ENCODE results near the gene LTN1.

LTN1 gene

GRCh38 chr21:28992526-28993292 lies at the start of gene LTN1:
LTN1 (minus strand) TSS chr21:28992877; CDS start chr21:28992805, 72 bp downstream.
- Histone ChIP-seq H3K27me3 (ENCODE audit: low read depth, low read length) (no peaks in the 10 kb centered on the region), H3K36me3 (ENCODE audit: control insufficient read depth in 1 of 2, insufficient read depth in 2 of 2, low read length in 2 of 2) (no peaks in the 10 kb centered on the region), H3K9me3 (ENCODE audit: control insufficient read depth in 1 of 2, low read length in 2 of 2) (no peaks in the 10 kb centered on the region), H3K4me3 (ENCODE audit: low read depth in 1 of 2, low read length in 2 of 2) (peak within 1 kb of the TSS; percentile 76 to 90), H3K27ac (ENCODE audit: low read length) (peak within 1 kb of the TSS; percentile 94), H3K4me1 (ENCODE audit: control insufficient read depth in 1 of 2, insufficient read depth in 2 of 2, low read length in 2 of 2) (peaks cover 16% of the 10 kb centered on the region in 2 donors)

GRCh38 chr21:29034678-29035077 lies 42.0 kb upstream of the LTN1 start:
- Histone ChIP-seq H3K9me3 (ENCODE audit: control insufficient read depth in 1 of 2, low read length in 2 of 2) (no peaks in the 10 kb centered on the region), H3K36me3 (ENCODE audit: control insufficient read depth in 1 of 2, insufficient read depth in 2 of 2, low read length in 2 of 2) (peaks cover 54 to 78% of the 10 kb centered on the region in 2 donors), H3K27ac (ENCODE audit: low read length) (no peak overlapping the region), H3K4me3 (ENCODE audit: low read depth in 1 of 2, low read length in 2 of 2) (no peak overlapping the region), H3K4me1 (ENCODE audit: control insufficient read depth in 1 of 2, insufficient read depth in 2 of 2, low read length in 2 of 2) (peaks cover 0 to 5% of the 10 kb centered on the region in 2 donors), H3K27me3 (ENCODE audit: low read depth, low read length) (no peaks in the 10 kb centered on the region)

GRCh38 chr21:29033871-29034270 lies 41.2 kb upstream of the LTN1 start:
- Histone ChIP-seq H3K4me1 (ENCODE audit: control insufficient read depth in 1 of 2, insufficient read depth in 2 of 2, low read length in 2 of 2) (peaks cover 0 to 5% of the 10 kb centered on the region in 2 donors), H3K9me3 (ENCODE audit: control insufficient read depth in 1 of 2, low read length in 2 of 2) (no peaks in the 10 kb centered on the region), H3K4me3 (ENCODE audit: low read depth in 1 of 2, low read length in 2 of 2) (no peak overlapping the region), H3K27ac (ENCODE audit: low read length) (no peak overlapping the region), H3K36me3 (ENCODE audit: control insufficient read depth in 1 of 2, insufficient read depth in 2 of 2, low read length in 2 of 2) (peaks cover 48 to 79% of the 10 kb centered on the region in 2 donors), H3K27me3 (ENCODE audit: low read depth, low read length) (no peaks in the 10 kb centered on the region)

- peaks cover 48 to 73% of the 10 kb centered on the region in 2 donors for H3K36me3 ChIP-seq (ENCODE audit: control insufficient read depth in 1 of 2, insufficient read depth in 2 of 2, low read length in 2 of 2)
- no peak overlapping the region for H3K27ac ChIP-seq (ENCODE audit: low read length)
- peaks cover 0 to 5% of the 10 kb centered on the region in 2 donors for H3K4me1 ChIP-seq (ENCODE audit: control insufficient read depth in 1 of 2, insufficient read depth in 2 of 2, low read length in 2 of 2)
- H3K4me3 ChIP-seq (ENCODE audit: low read depth in 1 of 2, low read length in 2 of 2) = no peak overlapping the region
- H3K9me3 ChIP-seq (ENCODE audit: control insufficient read depth in 1 of 2, low read length in 2 of 2) = no peaks in the 10 kb centered on the region
- H3K27me3 ChIP-seq (ENCODE audit: low read depth, low read length) = no peaks in the 10 kb centered on the region
Measured at GRCh38 chr21:29033301-29033700, 40.6 kb upstream of the LTN1 start.

- H3K36me3 ChIP-seq (ENCODE audit: control insufficient read depth in 1 of 2, insufficient read depth in 2 of 2, low read length in 2 of 2) = peaks cover 25 to 50% of the 10 kb centered on the region in 2 donors
- H3K4me1 ChIP-seq (ENCODE audit: control insufficient read depth in 1 of 2, insufficient read depth in 2 of 2, low read length in 2 of 2) = peaks cover under 1 to 14% of the 10 kb centered on the region in 2 donors
- H3K27ac ChIP-seq (ENCODE audit: low read length) = no peak overlapping the region
- no peak overlapping the region for H3K4me3 ChIP-seq (ENCODE audit: low read depth in 1 of 2, low read length in 2 of 2)
- no peaks in the 10 kb centered on the region for H3K9me3 ChIP-seq (ENCODE audit: control insufficient read depth in 1 of 2, low read length in 2 of 2)
- no peaks in the 10 kb centered on the region for H3K27me3 ChIP-seq (ENCODE audit: low read depth, low read length)
Measured at GRCh38 chr21:29030909-29031308, 38.2 kb upstream of the LTN1 start.

GRCh38 chr21:29029524-29029923 lies 36.8 kb upstream of the LTN1 start:
- Histone ChIP-seq H3K27ac (ENCODE audit: low read length) (no peak overlapping the region), H3K4me3 (ENCODE audit: low read depth in 1 of 2, low read length in 2 of 2) (no peak overlapping the region), H3K4me1 (ENCODE audit: control insufficient read depth in 1 of 2, insufficient read depth in 2 of 2, low read length in 2 of 2) (peaks cover 6 to 21% of the 10 kb centered on the region in 2 donors), H3K36me3 (ENCODE audit: control insufficient read depth in 1 of 2, insufficient read depth in 2 of 2, low read length in 2 of 2) (peaks cover 22 to 40% of the 10 kb centered on the region in 2 donors), H3K9me3 (ENCODE audit: control insufficient read depth in 1 of 2, low read length in 2 of 2) (no peaks in the 10 kb centered on the region), H3K27me3 (ENCODE audit: low read depth, low read length) (no peaks in the 10 kb centered on the region)

- peak overlapping the region; percentile 83 to 92 for H3K4me3 ChIP-seq (ENCODE audit: low read depth in 1 of 2, low read length in 2 of 2)
- H3K27me3 ChIP-seq (ENCODE audit: low read depth, low read length) = no peaks in the 10 kb centered on the region
- no peaks in the 10 kb centered on the region for H3K9me3 ChIP-seq (ENCODE audit: control insufficient read depth in 1 of 2, low read length in 2 of 2)
- peaks cover 0 to 10% of the 10 kb centered on the region in 2 donors for H3K36me3 ChIP-seq (ENCODE audit: control insufficient read depth in 1 of 2, insufficient read depth in 2 of 2, low read length in 2 of 2)
- H3K4me1 ChIP-seq (ENCODE audit: control insufficient read depth in 1 of 2, insufficient read depth in 2 of 2, low read length in 2 of 2) = peaks cover 6 to 16% of the 10 kb centered on the region in 2 donors
- peak overlapping the region; percentile 100 for H3K27ac ChIP-seq (ENCODE audit: low read length)
Measured at GRCh38 chr21:29025328-29025713, 32.6 kb upstream of the LTN1 start.

- peak within 1 kb of the TSS; percentile 100 for H3K27ac ChIP-seq (ENCODE audit: low read length)
Measured at GRCh38 chr21:29024474-29025327, 32.0 kb upstream of the LTN1 start, which contains the start of gene USP16. USP16 (plus strand) TSS chr21:29024668; CDS start chr21:29027914, 3,246 bp downstream.

GRCh38 chr21:29022166-29022565 lies 29.5 kb upstream of the LTN1 start:
- Histone ChIP-seq H3K4me1 (ENCODE audit: control insufficient read depth in 1 of 2, insufficient read depth in 2 of 2, low read length in 2 of 2) (peaks cover 10 to 27% of the 10 kb centered on the region in 2 donors), H3K9me3 (ENCODE audit: control insufficient read depth in 1 of 2, low read length in 2 of 2) (no peaks in the 10 kb centered on the region), H3K4me3 (ENCODE audit: low read depth in 1 of 2, low read length in 2 of 2) (no peak overlapping the region), H3K27ac (ENCODE audit: low read length) (no peak overlapping the region), H3K27me3 (ENCODE audit: low read depth, low read length) (no peaks in the 10 kb centered on the region), H3K36me3 (ENCODE audit: control insufficient read depth in 1 of 2, insufficient read depth in 2 of 2, low read length in 2 of 2) (peaks cover 0 to 3% of the 10 kb centered on the region in 2 donors)

More at GRCh38 chr21:29024474-29025327, 32.0 kb upstream of the LTN1 start, which contains the start of gene USP16:
- peak within 1 kb of the TSS; percentile 83 to 92 for H3K4me3 ChIP-seq (ENCODE audit: low read depth in 1 of 2, low read length in 2 of 2)
- peaks cover 0 to 10% of the 10 kb centered on the region in 2 donors for H3K36me3 ChIP-seq (ENCODE audit: control insufficient read depth in 1 of 2, insufficient read depth in 2 of 2, low read length in 2 of 2)
- no peaks in the 10 kb centered on the region for H3K9me3 ChIP-seq (ENCODE audit: control insufficient read depth in 1 of 2, low read length in 2 of 2)
- peaks cover 10 to 16% of the 10 kb centered on the region in 2 donors for H3K4me1 ChIP-seq (ENCODE audit: control insufficient read depth in 1 of 2, insufficient read depth in 2 of 2, low read length in 2 of 2)
- H3K27me3 ChIP-seq (ENCODE audit: low read depth, low read length) = no peaks in the 10 kb centered on the region

GRCh38 chr21:29018540-29018939 lies 25.9 kb upstream of the LTN1 start:
- Histone ChIP-seq H3K27ac (ENCODE audit: low read length) (peak overlapping the region; percentile 74), H3K9me3 (ENCODE audit: control insufficient read depth in 1 of 2, low read length in 2 of 2) (no peaks in the 10 kb centered on the region), H3K27me3 (ENCODE audit: low read depth, low read length) (no peaks in the 10 kb centered on the region), H3K4me3 (ENCODE audit: low read depth in 1 of 2, low read length in 2 of 2) (peak overlapping the region; percentile 83 to 98), H3K4me1 (ENCODE audit: control insufficient read depth in 1 of 2, insufficient read depth in 2 of 2, low read length in 2 of 2) (peaks cover 3 to 11% of the 10 kb centered on the region in 2 donors), H3K36me3 (ENCODE audit: control insufficient read depth in 1 of 2, insufficient read depth in 2 of 2, low read length in 2 of 2) (no peaks in the 10 kb centered on the region)

GRCh38 chr21:29017639-29018237 lies 25.1 kb upstream of the LTN1 start:
- H3K4me1 ChIP-seq (ENCODE audit: control insufficient read depth in 1 of 2, insufficient read depth in 2 of 2, low read length in 2 of 2) = peaks cover 3 to 11% of the 10 kb centered on the region in 2 donors
- no peaks in the 10 kb centered on the region for H3K27me3 ChIP-seq (ENCODE audit: low read depth, low read length)
- H3K9me3 ChIP-seq (ENCODE audit: control insufficient read depth in 1 of 2, low read length in 2 of 2) = no peaks in the 10 kb centered on the region
- H3K4me3 ChIP-seq (ENCODE audit: low read depth in 1 of 2, low read length in 2 of 2) = peak overlapping the region; percentile 83 to 98
- H3K27ac ChIP-seq (ENCODE audit: low read length) = peak overlapping the region; percentile 74
- H3K36me3 ChIP-seq (ENCODE audit: control insufficient read depth in 1 of 2, insufficient read depth in 2 of 2, low read length in 2 of 2) = no peaks in the 10 kb centered on the region
